K562 (cell line): ENCODE results near the gene OR2W1. TPM values are rescaled to one million over a fixed set of nuclear protein-coding genes. Genes with fewer than 3 reads are reported as not detected.

Experiments used
- EHMT2 ChIP-seq: fragments of 450-650 bp; IDR thresholded peaks from 2 replicates; pipeline ENCODE4 v1.6.1; 2018; ENCODE audit warnings: antibody characterized with exemption
- HIVEP1 ChIP-seq: fragments of 250-450 bp; sonication (Bioruptor Pico); IDR thresholded peaks from 2 replicates; pipeline ENCODE4 v1.4.0; 2020; ENCODE audit warnings: mild to moderate bottlenecking
- KDM4B ChIP-seq, 2 experiments: fragments of 450-650 bp in 1 of 2; sonication (generic) in 1 of 2; IDR thresholded peaks; 2 replicates each; pipeline ENCODE4 v1.6.1; 2016 to 2017; ENCODE audit warnings: borderline replicate concordance in 2 of 2, antibody characterized with exemption in 1 of 2, low read depth in 1 of 2, mild to moderate bottlenecking in 1 of 2
- MAFG ChIP-seq: fragments of 450-650 bp; conservative IDR thresholded peaks from 2 replicates; pipeline ENCODE4 v1.6.1; 2016; ENCODE audit warnings: missing genetic modification characterization, missing compliant biosample characterization
- MEIS2 ChIP-seq: fragments of 450-650 bp; IDR thresholded peaks from 2 replicates; pipeline ENCODE4 v1.6.1; 2014; ENCODE audit warnings: mild to moderate bottlenecking; ENCODE audit not compliant: partially characterized antibody
- MGA ChIP-seq: fragments of 450-650 bp; IDR thresholded peaks from 2 replicates; pipeline ENCODE4 v1.6.1; 2016; ENCODE audit warnings: mild to moderate bottlenecking, moderate library complexity
- NFYB ChIP-seq: IDR thresholded peaks from 2 replicates; pipeline ENCODE4 v1.6.1; 2011; ENCODE audit warnings: mild to moderate bottlenecking, moderate library complexity; ENCODE audit not compliant: insufficient read length; ENCODE audit errors: extremely low read depth
- ZNF449 ChIP-seq: fragments of 250-450 bp; sonication (Bioruptor Pico); IDR thresholded peaks from 2 replicates; pipeline ENCODE4 v1.8.0; 2022; ENCODE audit warnings: moderate library complexity, mild to moderate bottlenecking, inconsistent platforms
- polyA plus RNA-seq, 8 experiments: library from polyadenylated mRNA; depleted of rRNA in 4 of 8; stranded (reverse) in 5 of 8; unstranded in 3 of 8; fragments of >200 nt; fragmentation: Nextera tagmentation in 2 of 8; fragmentation: Illumina TruSeq in 1 of 8; extraction: Ambion mirVana in 2 of 8; extraction: Trizol in 1 of 8; gene quantifications; 2 replicates each; pipeline versions ENCODE4 v1.2.1 to v1.2.3, GENCODE V29; 2011 to 2014; ENCODE audit warnings: inconsistent platforms in 1 of 8, missing spikeins in 1 of 8
- total RNA-seq, 7 experiments: library from RNA; depleted of rRNA in 6 of 7; stranded (reverse); fragments of >200 nt in 6 of 7; fragmentation: Illumina TruSeq in 2 of 7; extraction: Trizol in 2 of 7; gene quantifications; 2 replicates each; pipeline versions ENCODE4 v1.2.1 to v1.2.3, GENCODE V29; 2011 to 2021; ENCODE audit warnings: low replicate concordance in 1 of 7

Gene OR2W1
- total and polyA plus RNA-seq, 9 of the 15 experiments (the other 6 are each of a cell fraction or from before 2014, with no cell fraction given), result not detected

- TF ChIP-seq ZNF449 (CRISPR knock-in tag) (no peak), HIVEP1 (CRISPR knock-in tag) (no peak), MEIS2 (no peak), MGA (0 out of 2 replicates have a peak, but pooled peaks have one; percentile 23), KDM4B (IDR thresholded peaks at IDR 0.05; ENCODE audit: borderline replicate concordance in 2 of 2, low read depth in 1 of 2) (0 out of 4 replicates have a peak, but pooled peaks of 1 of the 2 experiments have one; percentile 62), MAFG (no peak), NFYB (no peak), EHMT2 (no peak)
Measured at GRCh38 chr6:29017428-29017802, 27.6 kb downstream of the OR2W1 start (continued).
